ENCODE measurements around the gene CORO6.
"Not testable (repeated sequence)": the region's sequence is repeated elsewhere in the genome, so short reads cannot be mapped to it uniquely, and the experiment has no call there.

CORO6 gene

DNA sequence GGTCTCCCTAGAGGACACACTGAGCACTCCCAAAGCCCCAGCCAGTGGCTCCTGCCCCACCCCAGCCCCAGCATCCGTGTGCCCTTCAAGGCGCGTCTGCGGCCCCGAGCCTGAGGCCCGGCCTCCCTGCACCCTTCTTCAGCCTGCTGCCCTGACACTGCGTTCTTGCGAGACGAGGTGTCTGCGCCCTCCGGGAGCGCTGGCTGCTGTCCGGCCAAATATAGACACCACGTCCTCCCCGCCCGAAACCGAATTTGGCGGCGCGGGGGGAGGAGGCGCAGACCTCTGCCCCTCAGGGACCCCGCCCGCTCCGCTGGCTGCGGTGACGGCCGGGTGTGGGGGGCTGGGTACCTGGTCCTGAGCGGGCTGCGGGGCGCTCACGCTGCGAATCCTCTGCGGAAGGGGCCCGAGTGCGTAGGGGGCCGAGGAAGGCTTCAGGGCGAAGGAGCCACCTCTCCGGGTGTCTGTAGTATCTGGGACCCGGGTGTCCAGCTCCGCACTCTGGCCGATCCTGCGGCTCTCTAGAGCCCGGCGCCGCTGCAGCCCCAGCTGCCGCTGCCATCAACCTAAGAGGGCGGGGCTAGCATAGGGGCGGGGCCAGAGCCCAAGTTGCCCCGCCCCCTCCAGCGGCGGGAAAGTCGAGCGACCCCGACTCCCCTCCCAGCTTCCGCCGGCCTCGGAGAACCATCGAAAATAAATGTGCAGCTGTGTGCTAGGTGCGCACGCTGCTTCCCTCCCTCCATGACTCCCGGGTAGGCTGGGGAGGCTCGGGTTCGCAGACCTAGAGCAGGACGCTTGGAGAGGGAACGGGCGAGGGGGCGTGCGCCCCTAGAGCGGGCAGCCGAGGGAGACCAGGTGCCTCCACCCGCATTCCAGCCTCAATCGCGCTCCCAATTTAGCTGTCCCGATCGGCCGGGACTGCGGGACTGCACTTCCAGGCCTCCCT lies at the start of gene CORO6:
TSS of gene CORO6 (minus strand) at position 576 of the 946 bp plus-strand sequence. CDS start 1,491 bp downstream, outside the sequence.
- peak; percentile 25 for DNase-seq

DNA sequence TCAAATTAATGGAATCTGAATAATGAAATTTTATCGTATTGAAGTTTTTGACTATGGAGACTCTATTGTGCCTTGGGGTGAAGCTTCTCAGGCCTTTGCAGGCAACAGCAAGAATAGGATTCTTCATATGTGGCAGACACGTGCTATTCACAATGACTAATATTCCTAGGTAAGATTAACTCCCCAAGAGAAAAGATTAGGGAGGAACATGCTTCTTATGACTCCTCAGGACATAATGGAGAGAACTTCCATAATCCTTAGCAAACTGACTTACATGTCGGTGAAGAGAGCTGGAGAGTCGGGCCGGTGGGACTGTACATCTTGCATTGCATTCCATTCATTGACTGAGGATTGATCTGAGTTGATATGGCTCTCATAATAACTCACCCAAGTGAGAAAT lies 48.9 kb upstream of the CORO6 start:
- DNase-seq = no peak

GRCh38 chr17:29669266-29669665 lies 46.6 kb upstream of the CORO6 start:
- no peak for DNase-seq

GRCh38 chr17:29667969-29668368 lies 45.3 kb upstream of the CORO6 start:
- DNase-seq = peak; percentile 74

DNA sequence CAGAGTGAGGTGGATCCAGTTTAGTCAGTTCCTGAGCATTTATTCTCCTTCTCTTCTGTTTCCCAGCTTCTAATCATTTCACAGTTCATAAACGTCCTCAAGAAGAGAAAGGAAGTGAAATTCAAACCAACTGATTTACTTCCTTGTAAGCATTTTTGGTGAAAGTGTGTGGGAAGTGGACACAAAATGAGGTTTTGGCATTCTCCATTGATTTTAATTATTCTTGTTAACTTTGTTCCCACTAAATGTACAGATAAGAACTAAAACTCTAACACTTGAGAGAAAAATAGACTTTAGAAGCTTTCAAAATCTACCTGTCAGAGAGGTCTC lies 42.7 kb upstream of the CORO6 start:
- DNase-seq = no peak

DNA sequence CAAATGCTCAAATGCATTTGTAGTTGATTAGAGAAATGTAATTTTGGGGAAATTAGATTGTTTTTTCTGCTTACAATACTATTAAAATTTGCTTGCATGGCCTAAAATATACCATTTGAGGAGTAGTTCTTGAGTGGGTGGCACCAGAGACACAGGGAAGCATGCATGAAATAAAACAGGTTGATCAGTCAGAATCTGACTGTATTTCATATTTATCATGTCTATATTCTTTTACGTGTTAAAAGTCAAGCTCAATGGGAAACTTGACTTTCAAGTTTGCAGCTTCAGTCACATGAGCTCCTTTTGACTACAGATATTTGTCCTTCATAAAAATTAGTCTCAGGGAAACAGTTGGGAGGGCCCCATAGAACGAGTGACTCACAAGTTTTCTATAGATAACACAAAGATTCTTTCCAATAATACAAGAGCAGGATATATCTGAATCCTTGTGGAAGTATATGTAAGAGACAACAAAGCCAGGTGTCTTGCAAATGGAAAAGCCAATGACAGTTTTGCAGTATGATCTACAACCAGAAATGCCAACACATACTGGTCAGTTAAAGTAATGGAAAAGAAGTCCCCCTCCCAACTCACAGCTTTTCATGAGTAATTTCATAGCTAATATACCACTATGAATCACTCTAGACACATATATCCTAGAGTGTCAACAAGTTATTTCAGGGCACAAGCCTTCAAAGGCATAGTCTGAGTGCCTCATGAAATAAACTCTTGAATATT lies 42.2 kb upstream of the CORO6 start:
- peak; percentile 77 for DNase-seq

GRCh38 chr17:29663155-29663554 lies 40.4 kb upstream of the CORO6 start:
- DNase-seq = no peak

GRCh38 chr17:29661213-29661612 lies 38.5 kb upstream of the CORO6 start:
- DNase-seq = no peak

GRCh38 chr17:29659155-29659554 lies 36.4 kb upstream of the CORO6 start:
- DNase-seq = no peak

DNA sequence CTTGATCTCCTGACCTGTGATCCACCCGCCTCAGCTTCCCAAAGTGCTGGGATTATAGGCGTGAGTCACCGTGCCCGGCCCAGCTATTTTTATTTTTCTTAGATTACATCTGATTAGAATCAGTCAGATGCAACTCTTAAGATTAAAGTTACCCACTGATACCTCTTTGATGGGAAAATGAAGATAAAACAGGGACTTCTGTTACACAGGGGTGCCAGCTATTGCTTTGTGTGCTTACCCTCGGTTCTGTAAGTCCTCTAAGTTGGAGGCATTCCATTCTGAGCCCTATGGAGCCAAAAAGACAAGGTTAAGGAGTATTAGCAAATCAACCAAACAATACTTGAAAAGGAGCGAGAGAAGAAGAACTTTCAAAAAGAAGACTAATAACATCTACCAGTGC lies 32.6 kb upstream of the CORO6 start:
- DNase-seq = no peak

GRCh38 chr17:29653995-29654714 lies 31.4 kb upstream of the CORO6 start:
- DNase-seq = no peak

DNA sequence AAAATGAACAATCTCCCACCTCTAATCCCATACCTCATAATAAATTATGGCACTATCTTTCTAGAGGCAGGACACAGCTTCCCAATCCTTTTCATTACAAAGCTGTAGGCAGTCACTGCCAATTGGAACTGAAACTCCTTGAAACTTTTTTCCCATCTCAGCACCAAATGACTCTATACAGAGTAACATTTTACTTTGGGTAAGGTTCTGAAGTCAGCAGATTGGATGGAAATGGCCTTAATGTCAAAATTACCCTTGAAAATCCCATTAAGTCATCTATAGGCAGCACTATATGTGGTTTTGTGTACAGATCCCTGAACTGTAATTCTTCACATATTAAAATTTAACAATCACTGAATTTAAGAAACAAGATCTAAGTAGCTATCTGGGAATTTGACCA lies 30.3 kb upstream of the CORO6 start:
- DNase-seq = no peak

GRCh38 chr17:29651913-29652312 lies 29.2 kb upstream of the CORO6 start:
- not testable (repeated sequence) for DNase-seq

- DNase-seq = no peak
These were observed 27.7 kb upstream of the CORO6 start for GRCh38 chr17:29650396-29650795.

DNA sequence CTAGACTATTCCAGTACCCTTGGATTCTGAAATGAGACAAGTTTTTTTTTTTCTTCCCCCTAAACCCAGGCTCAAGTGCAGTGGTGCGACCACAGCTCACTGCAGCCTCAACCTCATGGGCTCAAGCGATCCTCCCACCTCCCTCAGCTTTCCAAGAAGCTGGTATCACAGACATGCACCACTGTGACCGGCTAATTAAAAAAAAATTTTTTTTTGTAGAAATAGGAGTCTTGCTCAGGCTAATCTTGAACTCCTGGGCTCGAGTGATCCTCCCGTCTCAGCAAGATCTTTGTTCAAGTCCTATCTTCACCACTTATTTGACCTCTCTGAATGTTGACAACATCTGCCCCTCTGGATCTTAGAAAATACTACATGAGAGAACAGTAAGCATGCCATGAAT lies 26.6 kb upstream of the CORO6 start:
- DNase-seq = no peak

DNA sequence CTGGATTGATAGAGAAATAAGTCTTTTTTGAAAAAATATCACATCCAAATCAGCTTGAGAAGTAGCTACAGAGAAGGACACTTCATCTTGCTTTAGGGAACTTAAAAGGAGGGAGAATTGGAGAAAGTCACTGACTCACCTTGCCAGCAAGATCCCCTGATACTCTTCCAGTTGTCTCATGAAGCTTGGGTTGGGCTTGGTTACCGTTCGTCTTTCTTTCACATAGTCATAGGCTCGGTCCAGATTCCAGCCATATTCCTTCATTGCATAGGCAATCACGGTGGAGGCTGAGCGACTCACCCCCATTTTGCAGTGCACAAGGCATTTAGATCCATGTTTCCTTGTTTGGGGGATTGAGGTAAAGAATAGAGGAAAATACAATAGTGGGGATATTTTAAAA lies 25.3 kb upstream of the CORO6 start:
- no peak for DNase-seq

GRCh38 chr17:29645515-29646051 lies 22.9 kb upstream of the CORO6 start:
- peak; percentile 84 for DNase-seq

DNA sequence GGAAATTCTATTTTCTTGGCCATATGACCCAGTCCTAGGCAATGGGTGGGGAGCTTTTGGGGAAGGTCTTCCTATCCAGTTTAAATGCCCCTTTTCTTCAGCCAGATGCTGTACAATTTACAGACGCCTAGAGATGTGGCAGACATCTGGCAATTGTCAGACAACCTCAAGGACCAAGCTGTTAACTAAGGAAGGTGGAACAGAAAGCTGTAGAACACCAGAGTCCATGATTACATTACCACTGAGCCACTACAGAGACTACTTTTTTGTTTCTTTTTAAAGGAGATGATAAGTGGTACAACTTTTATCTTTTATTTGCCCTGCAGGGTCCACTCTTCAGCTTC lies 21.1 kb upstream of the CORO6 start:
- no peak for DNase-seq

GRCh38 chr17:29642171-29642611 lies 19.5 kb upstream of the CORO6 start:
- no peak for DNase-seq

GRCh38 chr17:29640981-29641642 lies 18.4 kb upstream of the CORO6 start:
- no peak for DNase-seq

DNA sequence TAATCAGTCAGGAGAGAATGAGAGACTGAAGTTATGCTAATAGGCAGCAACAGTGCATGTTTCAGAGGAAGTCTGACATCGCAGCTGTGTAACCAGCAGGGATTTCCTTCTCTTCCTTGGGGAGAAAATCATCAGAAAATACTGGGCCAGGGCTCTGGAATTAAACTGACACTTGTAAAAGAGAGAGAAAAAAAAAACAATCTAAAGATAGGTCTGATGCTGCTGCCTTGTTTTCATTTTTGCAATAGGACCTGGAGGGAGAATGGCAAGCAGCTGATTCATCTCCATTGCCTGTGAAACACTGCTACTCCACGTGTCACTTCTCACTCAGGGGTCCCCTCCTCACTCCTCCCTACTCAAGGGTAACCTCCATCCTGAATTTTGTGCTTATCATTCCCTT lies 17.7 kb upstream of the CORO6 start:
- DNase-seq = peak; percentile 37

- no peak for DNase-seq
These were observed 11.2 kb upstream of the CORO6 start for GRCh38 chr17:29633886-29634285.

Measured in NCI-H226 (cell line).